WTC11 (cell line): Measurements from ENCODE around the gene GRAMD1A. TPM values are rescaled to one million over a fixed set of nuclear protein-coding genes. Genes with fewer than 3 reads are reported as not detected.

Experiments used
- ATAC-seq: fragments of 200-7000 bp; cut with Tn5 transposase; 2 replicates; pipeline ENCODE4 v1.10.0; 2021; ENCODE audit warnings: mild to moderate bottlenecking, moderate library complexity
- Bru-seq: library from RNA; stranded (reverse); fragments of 400-500 nt; gene quantifications from one replicate; lab custom pipeline; 2021; lab: Mats Ljungman, UMichigan
- CTCF ChIA-PET: fragments of 300-600 bp; sonication (Branson Sonifier 250); formaldehyde crosslinking; loops from one replicate; lab custom pipeline; 2021; ENCODE audit warnings: antibody characterized with exemption; lab: Charles Lee
- POLR2A ChIA-PET: fragments of 350-600 bp; sonication (Branson Sonifier 250); formaldehyde crosslinking; loops from one replicate; lab custom pipeline; 2021; ENCODE audit warnings: antibody characterized with exemption; lab: Charles Lee
- DNase-seq: peaks from one replicate; pipeline ENCODE4 v3.0.0; 2021; ENCODE audit warnings: low spot score
- H3K27ac Mint-ChIP-seq: 2 replicates; pipeline ENCODE4 v1.8.0; 2021; ENCODE audit warnings: mixed read lengths
- H3K27me3 Mint-ChIP-seq: 2 replicates; pipeline ENCODE4 v1.8.0; 2021; ENCODE audit warnings: low read depth, mild to moderate bottlenecking, moderate library complexity, mixed read lengths
- H3K36me3 Mint-ChIP-seq: 2 replicates; pipeline ENCODE4 v1.8.0; 2021; ENCODE audit warnings: mixed read lengths
- H3K4me1 Mint-ChIP-seq: 2 replicates; pipeline ENCODE4 v1.8.0; 2022; ENCODE audit warnings: mixed read lengths
- H3K4me3 Mint-ChIP-seq: 2 replicates; pipeline ENCODE4 v1.8.0; 2021; ENCODE audit warnings: mild to moderate bottlenecking, moderate library complexity, mixed read lengths
- H3K9me3 Mint-ChIP-seq: 2 replicates; pipeline ENCODE4 v1.8.0; 2021; ENCODE audit warnings: mixed read lengths
- ATF3 ChIP-seq: sonication (generic); formaldehyde crosslinking; conservative IDR thresholded peaks from 2 replicates; pipeline ENCODE4 v1.8.1; 2022; ENCODE audit warnings: mild to moderate bottlenecking, missing genetic modification reagents
- CDX4 ChIP-seq: fragments of 250-450 bp; sonication (Bioruptor Pico); IDR thresholded peaks from 2 replicates; pipeline ENCODE4 v1.9.0; 2021; ENCODE audit warnings: moderate library complexity, mild to moderate bottlenecking, inconsistent platforms, borderline replicate concordance
- CREB1 ChIP-seq: sonication (generic); formaldehyde crosslinking; IDR thresholded peaks from 2 replicates; pipeline ENCODE4 v1.8.0; 2023; ENCODE audit warnings: mild to moderate bottlenecking, missing genetic modification reagents
- CREM ChIP-seq: sonication (generic); formaldehyde crosslinking; IDR thresholded peaks from 2 replicates; pipeline ENCODE4 v1.8.1; 2022; ENCODE audit warnings: mild to moderate bottlenecking, missing genetic modification reagents, moderate library complexity
- FOXK1 ChIP-seq: sonication (generic); formaldehyde crosslinking; IDR thresholded peaks from 2 replicates; pipeline ENCODE4 v1.8.0; 2022; ENCODE audit warnings: mild to moderate bottlenecking, moderate library complexity, missing genetic modification reagents
- IRF1 ChIP-seq: sonication (generic); formaldehyde crosslinking; IDR thresholded peaks from 2 replicates; pipeline ENCODE4 v1.8.0; 2023; ENCODE audit warnings: missing genetic modification reagents
- JUN ChIP-seq: sonication (generic); formaldehyde crosslinking; IDR thresholded peaks from 2 replicates; pipeline ENCODE4 v1.8.0; 2023; ENCODE audit warnings: mild to moderate bottlenecking, missing genetic modification reagents
- NFE2L1 ChIP-seq: sonication (generic); formaldehyde crosslinking; IDR thresholded peaks from 2 replicates; pipeline ENCODE4 v1.8.1; 2023; ENCODE audit warnings: missing genetic modification reagents
- NR2C2 ChIP-seq: sonication (generic); formaldehyde crosslinking; IDR thresholded peaks from 2 replicates; pipeline ENCODE4 v1.8.0; 2022; ENCODE audit warnings: mild to moderate bottlenecking, missing genetic modification reagents
- RELA ChIP-seq: sonication (generic); formaldehyde crosslinking; IDR thresholded peaks from 2 replicates; pipeline ENCODE4 v1.8.1; 2022; ENCODE audit warnings: missing genetic modification reagents, mild to moderate bottlenecking, borderline replicate concordance
- SMAD4 ChIP-seq: sonication (generic); formaldehyde crosslinking; IDR thresholded peaks from 2 replicates; pipeline ENCODE4 v1.8.0; 2022; ENCODE audit warnings: mild to moderate bottlenecking, missing genetic modification reagents
- SP1 ChIP-seq: sonication (generic); formaldehyde crosslinking; conservative IDR thresholded peaks from 2 replicates; pipeline ENCODE4 v1.8.1; 2022; ENCODE audit warnings: missing genetic modification reagents
- TCF7 ChIP-seq: sonication (generic); formaldehyde crosslinking; IDR thresholded peaks from 2 replicates; pipeline ENCODE4 v1.8.0; 2022; ENCODE audit warnings: mild to moderate bottlenecking, low read depth, missing genetic modification reagents, moderate library complexity
- ZBTB43 ChIP-seq: sonication (generic); formaldehyde crosslinking; IDR thresholded peaks from 2 replicates; pipeline ENCODE4 v1.8.1; 2023; ENCODE audit warnings: mild to moderate bottlenecking, missing genetic modification reagents
- ZNF317 ChIP-seq: sonication (generic); formaldehyde crosslinking; IDR thresholded peaks from 2 replicates; pipeline ENCODE4 v1.8.1; 2023; ENCODE audit warnings: low read depth, mild to moderate bottlenecking, moderate library complexity, missing genetic modification reagents, borderline replicate concordance
- ZNF512 ChIP-seq: sonication (generic); formaldehyde crosslinking; IDR thresholded peaks from 2 replicates; pipeline ENCODE4 v1.8.1; 2022; ENCODE audit warnings: missing genetic modification reagents, borderline replicate concordance
- long read RNA-seq, 3 experiments: library from RNA in 1 of 3; library from capped mRNA in 1 of 3; library from polyadenylated mRNA in 1 of 3; unstranded in 2 of 3; stranded (forward) in 1 of 3; transcript quantifications; one replicate each; pipeline ENCODE4 v2.0.0, GENCODE V29; 2021
- total RNA-seq: library from RNA; stranded (reverse); gene quantifications from 3 replicates; pipeline ENCODE4 v1.2.3, GENCODE V29; 2021
- TF ChIP-seq, protein P1 (sequence below): fragments of 250-450 bp; sonication (Bioruptor Pico); IDR thresholded peaks from 2 replicates; pipeline ENCODE4 v2.1.2; 2022; ENCODE audit warnings: mild to moderate bottlenecking, moderate library complexity
- TF ChIP-seq, protein P2 (sequence below): sonication (generic); formaldehyde crosslinking; IDR thresholded peaks from 2 replicates; pipeline ENCODE4 v1.8.0; 2023; ENCODE audit warnings: mild to moderate bottlenecking, missing genetic modification reagents
- TF ChIP-seq, protein P3 (sequence below): sonication (generic); formaldehyde crosslinking; IDR thresholded peaks from 2 replicates; pipeline ENCODE4 v1.8.0; 2023; ENCODE audit warnings: missing genetic modification reagents, mild to moderate bottlenecking, borderline replicate concordance

Gene GRAMD1A
- total RNA-seq (235 to 389 TPM (median 236 TPM) in 3 replicates), Bru-seq, nascent RNA (percentile 79 among the genes with signal in this experiment)
- long read RNA-seq, experiment 1, transcript GRAMD1A-202 (18 exons, 2,523 nt): major isoform, 20 of 1,257 reads
- long read RNA-seq, experiment 1, transcript GRAMD1A-207 (9 exons, 2,277 nt): minor isoform, 8 of 1,257 reads
- long read RNA-seq, experiment 1, partial matches to known transcripts: 121 of 1,257 reads
- long read RNA-seq, experiment 1, other reads (novel, unspliced or antisense): 1,108 of 1,257 reads
- long read RNA-seq, experiment 2, transcript GRAMD1A-207 (9 exons, 2,277 nt): major isoform, 6 of 268 reads
- long read RNA-seq, experiment 2, partial matches to known transcripts: 80 of 268 reads
- long read RNA-seq, experiment 2, other reads (novel, unspliced or antisense): 180 of 268 reads
- long read RNA-seq, experiment 3, partial matches to known transcripts: 3 of 7 reads
- long read RNA-seq, experiment 3, other reads (novel, unspliced or antisense): 3 of 7 reads

DNA sequence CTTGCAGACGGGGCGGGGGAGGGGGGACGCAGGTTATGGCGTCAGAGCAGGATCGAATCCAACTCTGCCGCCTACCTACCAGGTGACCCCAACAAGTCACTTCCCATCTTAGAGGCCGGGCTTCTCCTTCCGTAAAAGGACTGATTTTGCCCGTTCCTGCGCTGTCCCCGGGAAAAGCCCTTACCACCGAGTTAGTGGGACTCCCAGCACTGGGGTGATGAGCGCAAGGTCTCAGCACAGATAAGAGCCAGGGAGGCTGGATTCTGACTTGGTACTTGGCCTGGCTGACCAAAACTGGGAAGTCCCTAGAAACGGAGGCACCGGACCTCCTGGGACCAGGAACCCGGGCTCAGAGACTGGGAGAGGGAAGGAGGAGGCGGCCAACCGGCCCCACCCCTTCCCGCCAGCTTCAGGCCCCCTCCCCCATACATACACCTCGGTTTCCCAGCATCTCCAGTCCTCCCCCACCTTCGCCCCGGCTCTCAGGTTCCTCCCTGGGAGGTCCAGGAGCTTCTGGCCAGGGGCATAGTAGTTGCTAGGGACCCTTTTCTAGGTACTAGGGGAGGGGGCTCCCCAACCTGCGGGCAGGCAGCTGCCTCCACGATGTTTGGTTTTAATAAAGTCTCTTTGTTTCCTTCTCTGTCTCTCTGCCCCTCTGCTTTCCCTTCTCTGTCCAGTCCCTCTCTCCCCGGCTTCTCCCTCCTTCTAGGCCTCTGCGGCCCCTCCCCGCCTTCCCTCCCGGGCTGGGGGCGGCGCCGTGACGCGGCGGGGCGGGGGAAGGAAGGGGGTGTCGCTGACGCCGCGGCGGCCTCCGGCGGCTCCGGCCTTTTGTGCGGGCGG lies at the start of gene GRAMD1A:
Gene GRAMD1A (plus strand): TSS at position 826 of the 840 bp plus-strand sequence. CDS start 156 bp downstream, outside the sequence.
- ATAC-seq: peak; percentile 46
- POLR2A ChIA-PET: interaction anchor here (0.6 to 1.5 kb wide), 9 partner anchors 14 to 1115 kb away, joined by 3 to 6 read pairs (median 4); partner anchors contain the start of gene ZNF302
- H3K4me3 Mint-ChIP-seq: peak within 1 kb of the TSS; percentile 100
- no peaks in the 10 kb centered on the region for H3K9me3 Mint-ChIP-seq
- CTCF ChIA-PET: interaction anchor here (0.6 to 4.0 kb wide), 8 partner anchors 13 to 161 kb away, joined by 3 to 17 read pairs (median 7); partner anchors contain the start of gene FXYD7
- peak; percentile 82 for DNase-seq
- no peaks in the 10 kb centered on the region for H3K27me3 Mint-ChIP-seq
- peak within 1 kb of the TSS; percentile 98 for H3K27ac Mint-ChIP-seq
- peaks cover 23% of the 10 kb centered on the region for H3K36me3 Mint-ChIP-seq
- peaks cover 64% of the 10 kb centered on the region for H3K4me1 Mint-ChIP-seq
- TF ChIP-seq ATF3 (CRISPR knock-in tag) (no peak), ZNF512 (CRISPR knock-in tag) (no peak), NFE2L1 (CRISPR knock-in tag) (no peak), NR2C2 (CRISPR knock-in tag) (no peak), CREB1 (no peak), RELA (no peak), CREM (no peak), CDX4 (CRISPR knock-in tag) (no peak), IRF1 (CRISPR knock-in tag) (no peak), SP1 (peak; percentile 72), TCF7 (CRISPR knock-in tag) (no peak), ZNF317 (CRISPR knock-in tag) (no peak), JUN (CRISPR knock-in tag) (no peak), FOXK1 (CRISPR knock-in tag) (peak; percentile 16; the same call in 1 of the 2 replicates), ZBTB43 (peak; percentile 67; the same call in 1 of the 2 replicates), SMAD4 (no peak)
- TF ChIP-seq, protein P1, sequence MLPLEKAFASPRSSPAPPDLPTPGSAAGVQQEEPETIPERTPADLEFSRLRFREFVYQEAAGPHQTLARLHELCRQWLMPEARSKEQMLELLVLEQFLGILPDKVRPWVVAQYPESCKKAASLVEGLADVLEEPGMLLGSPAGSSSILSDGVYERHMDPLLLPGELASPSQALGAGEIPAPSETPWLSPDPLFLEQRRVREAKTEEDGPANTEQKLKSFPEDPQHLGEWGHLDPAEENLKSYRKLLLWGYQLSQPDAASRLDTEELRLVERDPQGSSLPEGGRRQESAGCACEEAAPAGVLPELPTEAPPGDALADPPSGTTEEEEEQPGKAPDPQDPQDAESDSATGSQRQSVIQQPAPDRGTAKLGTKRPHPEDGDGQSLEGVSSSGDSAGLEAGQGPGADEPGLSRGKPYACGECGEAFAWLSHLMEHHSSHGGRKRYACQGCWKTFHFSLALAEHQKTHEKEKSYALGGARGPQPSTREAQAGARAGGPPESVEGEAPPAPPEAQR (CRISPR knock-in tag): no peak
- TF ChIP-seq, protein P2, sequence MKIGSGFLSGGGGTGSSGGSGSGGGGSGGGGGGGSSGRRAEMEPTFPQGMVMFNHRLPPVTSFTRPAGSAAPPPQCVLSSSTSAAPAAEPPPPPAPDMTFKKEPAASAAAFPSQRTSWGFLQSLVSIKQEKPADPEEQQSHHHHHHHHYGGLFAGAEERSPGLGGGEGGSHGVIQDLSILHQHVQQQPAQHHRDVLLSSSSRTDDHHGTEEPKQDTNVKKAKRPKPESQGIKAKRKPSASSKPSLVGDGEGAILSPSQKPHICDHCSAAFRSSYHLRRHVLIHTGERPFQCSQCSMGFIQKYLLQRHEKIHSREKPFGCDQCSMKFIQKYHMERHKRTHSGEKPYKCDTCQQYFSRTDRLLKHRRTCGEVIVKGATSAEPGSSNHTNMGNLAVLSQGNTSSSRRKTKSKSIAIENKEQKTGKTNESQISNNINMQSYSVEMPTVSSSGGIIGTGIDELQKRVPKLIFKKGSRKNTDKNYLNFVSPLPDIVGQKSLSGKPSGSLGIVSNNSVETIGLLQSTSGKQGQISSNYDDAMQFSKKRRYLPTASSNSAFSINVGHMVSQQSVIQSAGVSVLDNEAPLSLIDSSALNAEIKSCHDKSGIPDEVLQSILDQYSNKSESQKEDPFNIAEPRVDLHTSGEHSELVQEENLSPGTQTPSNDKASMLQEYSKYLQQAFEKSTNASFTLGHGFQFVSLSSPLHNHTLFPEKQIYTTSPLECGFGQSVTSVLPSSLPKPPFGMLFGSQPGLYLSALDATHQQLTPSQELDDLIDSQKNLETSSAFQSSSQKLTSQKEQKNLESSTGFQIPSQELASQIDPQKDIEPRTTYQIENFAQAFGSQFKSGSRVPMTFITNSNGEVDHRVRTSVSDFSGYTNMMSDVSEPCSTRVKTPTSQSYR (CRISPR knock-in tag): peak; percentile 57; the same call in 1 of the 2 replicates
- TF ChIP-seq, protein P3, sequence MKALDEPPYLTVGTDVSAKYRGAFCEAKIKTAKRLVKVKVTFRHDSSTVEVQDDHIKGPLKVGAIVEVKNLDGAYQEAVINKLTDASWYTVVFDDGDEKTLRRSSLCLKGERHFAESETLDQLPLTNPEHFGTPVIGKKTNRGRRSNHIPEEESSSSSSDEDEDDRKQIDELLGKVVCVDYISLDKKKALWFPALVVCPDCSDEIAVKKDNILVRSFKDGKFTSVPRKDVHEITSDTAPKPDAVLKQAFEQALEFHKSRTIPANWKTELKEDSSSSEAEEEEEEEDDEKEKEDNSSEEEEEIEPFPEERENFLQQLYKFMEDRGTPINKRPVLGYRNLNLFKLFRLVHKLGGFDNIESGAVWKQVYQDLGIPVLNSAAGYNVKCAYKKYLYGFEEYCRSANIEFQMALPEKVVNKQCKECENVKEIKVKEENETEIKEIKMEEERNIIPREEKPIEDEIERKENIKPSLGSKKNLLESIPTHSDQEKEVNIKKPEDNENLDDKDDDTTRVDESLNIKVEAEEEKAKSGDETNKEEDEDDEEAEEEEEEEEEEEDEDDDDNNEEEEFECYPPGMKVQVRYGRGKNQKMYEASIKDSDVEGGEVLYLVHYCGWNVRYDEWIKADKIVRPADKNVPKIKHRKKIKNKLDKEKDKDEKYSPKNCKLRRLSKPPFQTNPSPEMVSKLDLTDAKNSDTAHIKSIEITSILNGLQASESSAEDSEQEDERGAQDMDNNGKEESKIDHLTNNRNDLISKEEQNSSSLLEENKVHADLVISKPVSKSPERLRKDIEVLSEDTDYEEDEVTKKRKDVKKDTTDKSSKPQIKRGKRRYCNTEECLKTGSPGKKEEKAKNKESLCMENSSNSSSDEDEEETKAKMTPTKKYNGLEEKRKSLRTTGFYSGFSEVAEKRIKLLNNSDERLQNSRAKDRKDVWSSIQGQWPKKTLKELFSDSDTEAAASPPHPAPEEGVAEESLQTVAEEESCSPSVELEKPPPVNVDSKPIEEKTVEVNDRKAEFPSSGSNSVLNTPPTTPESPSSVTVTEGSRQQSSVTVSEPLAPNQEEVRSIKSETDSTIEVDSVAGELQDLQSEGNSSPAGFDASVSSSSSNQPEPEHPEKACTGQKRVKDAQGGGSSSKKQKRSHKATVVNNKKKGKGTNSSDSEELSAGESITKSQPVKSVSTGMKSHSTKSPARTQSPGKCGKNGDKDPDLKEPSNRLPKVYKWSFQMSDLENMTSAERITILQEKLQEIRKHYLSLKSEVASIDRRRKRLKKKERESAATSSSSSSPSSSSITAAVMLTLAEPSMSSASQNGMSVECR: no peak
